ENCODE results near the gene SLCO2A1. TPM values are rescaled to one million over a fixed set of nuclear protein-coding genes. Genes with fewer than 3 reads are reported as not detected.

Gene SLCO2A1
- total RNA-seq, 4 donors from 2014 or later: 15.0 to 33.0 (median 19.2) TPM

GRCh38 chr3:133983126-133983525 is 46.6 kb downstream of the SLCO2A1 start:
- TF ChIP-seq, protein P1, sequence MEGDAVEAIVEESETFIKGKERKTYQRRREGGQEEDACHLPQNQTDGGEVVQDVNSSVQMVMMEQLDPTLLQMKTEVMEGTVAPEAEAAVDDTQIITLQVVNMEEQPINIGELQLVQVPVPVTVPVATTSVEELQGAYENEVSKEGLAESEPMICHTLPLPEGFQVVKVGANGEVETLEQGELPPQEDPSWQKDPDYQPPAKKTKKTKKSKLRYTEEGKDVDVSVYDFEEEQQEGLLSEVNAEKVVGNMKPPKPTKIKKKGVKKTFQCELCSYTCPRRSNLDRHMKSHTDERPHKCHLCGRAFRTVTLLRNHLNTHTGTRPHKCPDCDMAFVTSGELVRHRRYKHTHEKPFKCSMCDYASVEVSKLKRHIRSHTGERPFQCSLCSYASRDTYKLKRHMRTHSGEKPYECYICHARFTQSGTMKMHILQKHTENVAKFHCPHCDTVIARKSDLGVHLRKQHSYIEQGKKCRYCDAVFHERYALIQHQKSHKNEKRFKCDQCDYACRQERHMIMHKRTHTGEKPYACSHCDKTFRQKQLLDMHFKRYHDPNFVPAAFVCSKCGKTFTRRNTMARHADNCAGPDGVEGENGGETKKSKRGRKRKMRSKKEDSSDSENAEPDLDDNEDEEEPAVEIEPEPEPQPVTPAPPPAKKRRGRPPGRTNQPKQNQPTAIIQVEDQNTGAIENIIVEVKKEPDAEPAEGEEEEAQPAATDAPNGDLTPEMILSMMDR (IDR thresholded peaks at IDR 0.05): no peak
- TF ChIP-seq POLR2A (IDR thresholded peaks at IDR 0.05): no peak
- Histone ChIP-seq H3K4me1 (no peaks in the 10 kb centered on the region), H3K27ac (no peak overlapping the region), H3K9me3 (no peaks in the 10 kb centered on the region), H3K4me3 (no peak overlapping the region), H3K27me3 (no peaks in the 10 kb centered on the region), H3K36me3 (no peaks in the 10 kb centered on the region)
- DNase-seq: no peak

- Histone ChIP-seq H3K4me1 (no peaks in the 10 kb centered on the region), H3K4me3 (no peak overlapping the region), H3K9me3 (no peaks in the 10 kb centered on the region), H3K27me3 (no peaks in the 10 kb centered on the region), H3K36me3 (no peaks in the 10 kb centered on the region), H3K27ac (no peak overlapping the region)
- TF ChIP-seq, protein P1 (IDR thresholded peaks at IDR 0.05): no peak
- no peak for DNase-seq
Observed at GRCh38 chr3:133980550-133980949, 49.2 kb downstream of the SLCO2A1 start.

DNA sequence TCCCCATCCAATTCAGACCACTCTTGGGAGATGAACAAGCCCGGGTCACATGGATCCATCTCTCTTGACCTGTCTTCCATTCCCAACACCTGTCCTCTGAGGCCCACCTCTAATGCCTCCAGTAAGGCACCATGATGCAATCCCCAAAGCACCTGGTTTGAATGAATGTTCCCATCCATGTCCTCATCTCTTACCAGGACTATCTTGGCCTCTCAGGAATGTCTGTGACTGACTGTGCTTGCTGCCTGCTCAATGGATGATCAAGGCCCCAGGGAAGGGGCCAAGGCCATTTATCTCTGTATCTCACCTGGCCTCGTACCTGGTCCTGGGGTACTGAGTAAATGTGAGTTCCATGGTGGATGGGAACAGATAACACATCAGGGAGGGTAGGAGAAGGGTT is 49.7 kb downstream of the SLCO2A1 start:
- H3K9me3 ChIP-seq: no peaks in the 10 kb centered on the region
- H3K27ac ChIP-seq: no peak overlapping the region
- no peaks in the 10 kb centered on the region for H3K27me3 ChIP-seq
- H3K4me3 ChIP-seq: no peak overlapping the region
- no peaks in the 10 kb centered on the region for H3K36me3 ChIP-seq
- H3K4me1 ChIP-seq: no peaks in the 10 kb centered on the region
- no peak for TF ChIP-seq POLR2A (IDR thresholded peaks at IDR 0.05)
- TF ChIP-seq, protein P1 (IDR thresholded peaks at IDR 0.05): no peak
- DNase-seq: peak in 1 of 3 donors; percentile 23

DNA sequence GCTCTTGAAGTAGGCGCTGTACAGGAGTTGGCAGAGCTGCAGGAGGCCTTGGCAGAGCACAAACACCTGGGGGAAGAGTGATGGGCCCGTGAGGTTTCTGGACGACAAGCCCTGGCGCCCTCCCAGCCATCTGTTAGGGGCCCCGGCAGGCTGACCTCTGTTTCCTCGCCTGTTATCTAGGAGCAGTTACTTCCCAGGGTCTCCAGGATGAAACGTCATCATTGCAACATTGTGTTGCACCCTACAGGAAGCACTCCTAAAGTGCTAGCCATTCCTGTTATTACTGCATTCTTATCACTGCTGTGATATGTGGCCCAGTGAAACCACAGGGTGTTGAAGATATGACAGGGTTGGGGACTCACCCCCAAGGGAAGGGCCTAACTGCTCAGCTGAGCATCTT is 50.2 kb downstream of the SLCO2A1 start:
- H3K27me3 ChIP-seq: no peaks in the 10 kb centered on the region
- no peaks in the 10 kb centered on the region for H3K4me1 ChIP-seq
- no peak for DNase-seq
- TF ChIP-seq POLR2A (IDR thresholded peaks at IDR 0.05): no peak
- TF ChIP-seq, protein P1 (IDR thresholded peaks at IDR 0.05): no peak
- H3K9me3 ChIP-seq: no peaks in the 10 kb centered on the region
- H3K27ac ChIP-seq: no peak overlapping the region
- H3K4me3 ChIP-seq: no peak overlapping the region
- H3K36me3 ChIP-seq: no peaks in the 10 kb centered on the region

GRCh38 chr3:133977568-133977967 is 52.2 kb downstream of the SLCO2A1 start:
- Histone ChIP-seq H3K4me3 (no peak overlapping the region), H3K4me1 (no peaks in the 10 kb centered on the region), H3K27ac (peak overlapping the region in 1 of 4 donors; percentile 13), H3K9me3 (no peaks in the 10 kb centered on the region), H3K27me3 (no peaks in the 10 kb centered on the region), H3K36me3 (no peaks in the 10 kb centered on the region)
- TF ChIP-seq, protein P1 (IDR thresholded peaks at IDR 0.05): no peak
- TF ChIP-seq POLR2A (IDR thresholded peaks at IDR 0.05): no peak
- DNase-seq: no peak

Measured in Peyer's patch (tissue), 4 donors.